Heart left ventricle (tissue), 13 donors: ENCODE data around the gene TOR1B.

ENCODE experiments used
- POLR2A ChIP-seq, 2 donors: fragments of 450-650 bp; IDR thresholded peaks; one replicate each; pipeline ENCODE4 v1.6.1; 2017; ENCODE audit warnings: antibody characterized with exemption in 2 of 2, mild to moderate bottlenecking in 2 of 2, moderate library complexity in 2 of 2
- TF ChIP-seq, protein P1 (sequence below), 12 donors: fragments of 200-600 bp; sonication (generic) in 4 of 12; IDR thresholded peaks; one replicate each; pipeline versions ENCODE4 v1.5.0 to v1.8.0; 2018 to 2022; ENCODE audit warnings: antibody characterized with exemption in 12 of 12, mild to moderate bottlenecking in 5 of 12
- donor health status: ischemic (EF 13 %, LVEDD 7.1; RV severe dilation, severe dysfunction).
- donor health status: DM: no; HTN: yes; CAD: no.
- donor health status: DM: no; HTN: no; CAD: no.
- donor health status: ischemic (EF 25% LVEDD 6.9; RV normal size, moderate dysfunction).
- donor health status: ischemic (EF 25% LVEDD 5.7; RV mildly dilated, moderate dysfunction).
- donor health status: ischemic (EF 35%, LVEDD 5.7; RV mildly dilated, moderate dysfunction).
- donor health status: nonischemic (EF 11% LVEDD 7.7; RV severe dilation, severe dysfunction).
- donor health status: DM: yes; HTN: yes; CAD: no.
- donor health status: PGD.
- donor health status: ischemic (EF 29% LVEDD 5.4; RV normal size, mild dysfunction).
- donor health status: nonischemic (EF 23%, LVEDD 6.1; RV moderate dilation, normal function).

- TF ChIP-seq POLR2A (IDR thresholded peaks at IDR 0.05), result no peak
- TF ChIP-seq, protein P1, sequence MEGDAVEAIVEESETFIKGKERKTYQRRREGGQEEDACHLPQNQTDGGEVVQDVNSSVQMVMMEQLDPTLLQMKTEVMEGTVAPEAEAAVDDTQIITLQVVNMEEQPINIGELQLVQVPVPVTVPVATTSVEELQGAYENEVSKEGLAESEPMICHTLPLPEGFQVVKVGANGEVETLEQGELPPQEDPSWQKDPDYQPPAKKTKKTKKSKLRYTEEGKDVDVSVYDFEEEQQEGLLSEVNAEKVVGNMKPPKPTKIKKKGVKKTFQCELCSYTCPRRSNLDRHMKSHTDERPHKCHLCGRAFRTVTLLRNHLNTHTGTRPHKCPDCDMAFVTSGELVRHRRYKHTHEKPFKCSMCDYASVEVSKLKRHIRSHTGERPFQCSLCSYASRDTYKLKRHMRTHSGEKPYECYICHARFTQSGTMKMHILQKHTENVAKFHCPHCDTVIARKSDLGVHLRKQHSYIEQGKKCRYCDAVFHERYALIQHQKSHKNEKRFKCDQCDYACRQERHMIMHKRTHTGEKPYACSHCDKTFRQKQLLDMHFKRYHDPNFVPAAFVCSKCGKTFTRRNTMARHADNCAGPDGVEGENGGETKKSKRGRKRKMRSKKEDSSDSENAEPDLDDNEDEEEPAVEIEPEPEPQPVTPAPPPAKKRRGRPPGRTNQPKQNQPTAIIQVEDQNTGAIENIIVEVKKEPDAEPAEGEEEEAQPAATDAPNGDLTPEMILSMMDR (IDR thresholded peaks at IDR 0.05), result no peak
Measured at GRCh38 chr9:129814432-129815223, 11.6 kb downstream of the TOR1B start.
